Amygdala (tissue), 56 donors: ENCODE measurements around the gene AGRP.
"Not testable (repeated sequence)": the region's sequence is repeated elsewhere in the genome, so short reads cannot be mapped to it uniquely, and the experiment has no call there.

ENCODE experiments used
- DNase-seq, 56 donors: peaks; one replicate each; lab custom pipeline; 2025; lab: John Stamatoyannopoulos, UW

The AGRP gene

GRCh38 chr16:67506468-67506867 is 23.1 kb upstream of the AGRP start:
- no peak for DNase-seq

- DNase-seq, result peak in 1 of 56 donors; percentile 10
These were observed 21.0 kb upstream of the AGRP start for GRCh38 chr16:67504031-67505021.

GRCh38 chr16:67499106-67499505 is 15.8 kb upstream of the AGRP start:
- DNase-seq, result no peak

GRCh38 chr16:67490335-67491096 is 7.2 kb upstream of the AGRP start:
- no peak for DNase-seq

- no peak for DNase-seq
These were observed 6.2 kb upstream of the AGRP start for GRCh38 chr16:67489401-67490083.

GRCh38 chr16:67487561-67487960 is 4.2 kb upstream of the AGRP start:
- not testable (repeated sequence) for DNase-seq

- DNase-seq, result no peak
These were observed 3.5 kb upstream of the AGRP start for GRCh38 chr16:67486805-67487204.

- DNase-seq, result no peak
These were observed 581 bp upstream of the AGRP start for GRCh38 chr16:67483731-67484525.

- DNase-seq, result no peak
These were observed 968 bp downstream of the AGRP start for GRCh38 chr16:67482233-67482924.

- DNase-seq, result peak in 15 of 56 donors; percentile 25 to 72 (median 48)
These were observed 1.6 kb downstream of the AGRP start for GRCh38 chr16:67481561-67482232.

- peak; percentile 55 to 100 (median 96) for DNase-seq
These were observed 2.4 kb downstream of the AGRP start, which contains the start of gene ATP6V0D1 for GRCh38 chr16:67480833-67481560. Gene ATP6V0D1 (minus strand): TSS chr16:67481157. CDS start chr16:67481086, 71 bp downstream.

- no peak for DNase-seq
These were observed 5.3 kb downstream of the AGRP start for GRCh38 chr16:67477960-67478554.

GRCh38 chr16:67474551-67475455 is 8.5 kb downstream of the AGRP start:
- DNase-seq, result no peak

- no peak for DNase-seq
These were observed 11.5 kb downstream of the AGRP start for GRCh38 chr16:67471758-67472384.

GRCh38 chr16:67470359-67470758 is 13.0 kb downstream of the AGRP start:
- peak in 55 of 56 donors; percentile 14 to 96 (median 82) for DNase-seq

- DNase-seq, result no peak
These were observed 14.6 kb downstream of the AGRP start for GRCh38 chr16:67468731-67469130.
